Thoracic aorta (tissue), 2 donors: ENCODE results near the gene FRMD1. TPM values are rescaled to one million over a fixed set of nuclear protein-coding genes. Genes with fewer than 3 reads are reported as not detected.

ENCODE experiments used
- ATAC-seq: fragments of 150-250 bp; one replicate; pipeline ENCODE4 v1.8.0; 2017; ENCODE audit warnings: low read depth; ENCODE audit not compliant: insufficient number of reproducible peaks, low FRiP score
- DNase-seq: peaks from one replicate; pipeline ENCODE4 v3.0.0-alpha.2; 2020; ENCODE audit warnings: low spot score
- H3K27ac ChIP-seq, 2 donors: fragments of 200-600 bp; sonication (generic); 1 replicate in 1 of 2; 2 replicates in 1 of 2; pipeline ENCODE4 v1.5.1; 2016; ENCODE audit warnings: mild to moderate bottlenecking in 2 of 2, moderate library complexity in 2 of 2
- H3K27me3 ChIP-seq: fragments of 200-600 bp; sonication (generic); replicated peaks from 2 replicates; pipeline ENCODE4 v1.6.0; 2016; ENCODE audit warnings: mild to moderate bottlenecking; ENCODE audit not compliant: insufficient read depth
- H3K36me3 ChIP-seq: fragments of 200-600 bp; sonication (generic); one replicate; pipeline ENCODE4 v1.5.1; 2016
- H3K4me1 ChIP-seq, 2 donors: fragments of 200-600 bp; sonication (generic); 1 replicate in 1 of 2; 2 replicates in 1 of 2; pipeline versions ENCODE4 v1.5.1 to v1.6.0; 2016; ENCODE audit warnings: low read depth in 2 of 2, mild to moderate bottlenecking in 1 of 2; ENCODE audit not compliant: control insufficient read depth in 1 of 2
- H3K4me3 ChIP-seq: fragments of 200-600 bp; sonication (generic); 2 replicates; pipeline ENCODE4 v1.5.1; 2016; ENCODE audit warnings: mild to moderate bottlenecking
- H3K9me3 ChIP-seq: fragments of 200-600 bp; sonication (generic); 2 replicates; pipeline ENCODE4 v1.5.1; 2016
- total RNA-seq, 2 donors: library from RNA; depleted of rRNA; stranded (reverse); fragments of >200 nt; gene quantifications; one replicate each; pipeline versions ENCODE4 v1.1.0 to v1.2.3, GENCODE V29; 2016
- TF ChIP-seq, protein P1 (sequence below): fragments of 200-600 bp; sonication (generic); IDR thresholded peaks from one replicate; pipeline ENCODE4 v1.5.1; 2019; ENCODE audit warnings: antibody characterized with exemption

FRMD1 gene
- total RNA-seq, 2 donors from 2014 or later: not detected

DNA sequence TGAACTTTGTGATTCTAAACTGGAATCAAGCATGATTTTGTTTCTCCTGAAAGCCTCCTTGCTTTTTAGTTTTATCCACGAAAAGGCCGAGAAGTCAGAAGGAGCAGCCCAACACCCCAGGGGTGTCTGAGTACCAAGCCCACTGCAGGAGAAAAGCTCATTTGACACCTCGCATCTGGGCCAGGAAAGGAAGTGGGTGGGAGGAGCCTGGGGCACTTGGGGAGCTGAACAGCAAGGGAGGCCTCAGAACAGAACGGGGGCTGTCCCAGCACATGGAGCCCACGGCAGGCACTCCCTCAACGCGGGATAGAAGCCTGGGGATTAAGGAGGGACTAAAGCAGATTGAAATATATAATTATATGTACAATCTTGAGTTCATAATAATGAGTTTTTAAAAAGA lies 75.0 kb downstream of the FRMD1 start:
- H3K27ac ChIP-seq: no peak overlapping the region
- H3K4me1 ChIP-seq: no peaks in the 10 kb centered on the region
- ATAC-seq (no peak), DNase-seq (no peak)
- TF ChIP-seq, protein P1, sequence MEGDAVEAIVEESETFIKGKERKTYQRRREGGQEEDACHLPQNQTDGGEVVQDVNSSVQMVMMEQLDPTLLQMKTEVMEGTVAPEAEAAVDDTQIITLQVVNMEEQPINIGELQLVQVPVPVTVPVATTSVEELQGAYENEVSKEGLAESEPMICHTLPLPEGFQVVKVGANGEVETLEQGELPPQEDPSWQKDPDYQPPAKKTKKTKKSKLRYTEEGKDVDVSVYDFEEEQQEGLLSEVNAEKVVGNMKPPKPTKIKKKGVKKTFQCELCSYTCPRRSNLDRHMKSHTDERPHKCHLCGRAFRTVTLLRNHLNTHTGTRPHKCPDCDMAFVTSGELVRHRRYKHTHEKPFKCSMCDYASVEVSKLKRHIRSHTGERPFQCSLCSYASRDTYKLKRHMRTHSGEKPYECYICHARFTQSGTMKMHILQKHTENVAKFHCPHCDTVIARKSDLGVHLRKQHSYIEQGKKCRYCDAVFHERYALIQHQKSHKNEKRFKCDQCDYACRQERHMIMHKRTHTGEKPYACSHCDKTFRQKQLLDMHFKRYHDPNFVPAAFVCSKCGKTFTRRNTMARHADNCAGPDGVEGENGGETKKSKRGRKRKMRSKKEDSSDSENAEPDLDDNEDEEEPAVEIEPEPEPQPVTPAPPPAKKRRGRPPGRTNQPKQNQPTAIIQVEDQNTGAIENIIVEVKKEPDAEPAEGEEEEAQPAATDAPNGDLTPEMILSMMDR: no peak
- no peak overlapping the region for H3K4me3 ChIP-seq
- no peaks in the 10 kb centered on the region for H3K9me3 ChIP-seq
- H3K36me3 ChIP-seq: no peaks in the 10 kb centered on the region
- H3K27me3 ChIP-seq: no peaks in the 10 kb centered on the region

Other genes with a start within 250 kb of the FRMD1 start
- not detected for gene KIF25, start 81.5 kb downstream of the FRMD1 start, total RNA-seq
- gene DACT2, start 240.6 kb upstream of the FRMD1 start, total RNA-seq: under 1 TPM; 0.28 to 0.41 TPM